Gastrocnemius medialis (tissue), 4 donors: ENCODE data around the gene GABRB3.

Source experiments
- CTCF ChIP-seq, 5 experiments: fragments of 450-650 bp in 3 of 5; fragments of 200-600 bp in 2 of 5; sonication (generic) in 2 of 5; IDR thresholded peaks in 4 of 5; conservative IDR thresholded peaks in 1 of 5; 1 replicate in 4 of 5; 2 replicates in 1 of 5; pipeline ENCODE4 v1.5.1; 2016 to 2019; ENCODE audit warnings: antibody characterized with exemption in 5 of 5, mild to moderate bottlenecking in 3 of 5, moderate library complexity in 3 of 5
- POLR2A ChIP-seq, 2 donors: fragments of 450-650 bp; IDR thresholded peaks; one replicate each; pipeline ENCODE4 v1.6.1; 2017; ENCODE audit warnings: antibody characterized with exemption in 2 of 2, mild to moderate bottlenecking in 2 of 2, moderate library complexity in 2 of 2

DNA sequence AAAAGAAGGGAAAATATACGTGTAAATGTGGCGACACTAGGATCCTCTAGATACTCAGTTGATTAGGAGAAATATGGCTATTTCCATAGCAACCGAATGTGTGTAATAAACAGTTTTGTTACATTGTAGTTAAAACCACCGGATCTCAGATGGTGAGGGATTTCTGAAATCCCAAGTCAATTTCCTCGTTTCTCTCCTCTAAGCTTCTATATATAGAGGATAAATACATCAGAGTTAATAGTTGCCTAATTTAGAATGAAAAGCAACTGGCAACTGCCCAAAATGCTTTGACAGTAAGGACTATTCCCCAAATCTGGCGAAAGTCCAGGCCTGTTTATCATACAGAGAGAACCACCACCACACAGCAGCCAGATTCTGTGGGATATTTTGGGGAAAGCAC is 112.6 kb downstream of the GABRB3 start:
- TF ChIP-seq CTCF (IDR thresholded peaks at IDR 0.05 in 4 of 5, conservative IDR thresholded peaks at IDR 0.05 in 1 of 5) = no peak
- TF ChIP-seq POLR2A (IDR thresholded peaks at IDR 0.05) = no peak
